ENCODE measurements around the gene GNAI3. TPM values are rescaled to one million over a fixed set of nuclear protein-coding genes. Genes with fewer than 3 reads are reported as not detected.

The GNAI3 gene
- total RNA-seq, 1 donor from 2014 or later = 4.9 TPM

DNA sequence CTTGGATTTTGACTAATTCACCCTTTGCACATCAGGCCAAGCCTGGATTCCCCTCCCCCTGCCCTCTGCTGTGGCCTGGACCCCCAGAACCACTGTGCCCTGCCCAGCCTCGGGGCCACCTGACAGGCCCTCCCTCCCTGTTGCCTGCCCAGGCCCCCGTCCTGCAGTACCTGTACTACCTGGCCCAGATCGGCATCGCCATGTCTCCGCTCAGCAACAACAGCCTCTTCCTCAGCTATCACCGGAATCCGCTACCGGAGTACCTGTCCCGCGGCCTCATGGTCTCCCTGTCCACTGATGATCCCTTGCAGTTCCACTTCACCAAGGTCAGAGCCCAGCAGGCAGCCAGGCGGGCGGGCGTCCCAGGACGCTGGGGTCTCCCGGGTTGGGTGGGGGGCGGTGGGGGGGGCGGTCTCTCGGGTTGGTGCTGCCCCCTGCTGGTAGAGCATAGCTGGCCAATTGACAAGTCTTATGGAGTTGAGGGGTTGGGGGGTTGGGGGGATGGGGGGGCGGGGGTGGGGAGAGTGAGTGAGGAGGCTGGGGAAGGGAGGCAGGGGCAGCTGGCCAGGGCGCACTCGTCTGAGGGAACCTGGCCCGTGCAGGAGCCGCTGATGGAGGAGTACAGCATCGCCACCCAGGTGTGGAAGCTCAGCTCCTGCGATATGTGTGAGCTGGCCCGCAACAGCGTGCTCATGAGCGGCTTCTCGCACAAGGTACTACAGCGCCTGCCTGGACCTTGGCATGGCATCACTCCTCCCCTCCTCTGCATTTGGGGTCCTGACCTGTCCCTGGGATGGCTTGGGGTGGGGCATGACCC, 81.9 kb downstream of the GNAI3 start:
- peaks cover 0 to 51% of the 10 kb centered on the region in 2 donors for H3K36me3 ChIP-seq
- no peak overlapping the region for H3K4me3 ChIP-seq
- no peaks in the 10 kb centered on the region for H3K27me3 ChIP-seq
- H3K4me1 ChIP-seq = peaks cover 35% of the 10 kb centered on the region
- H3K27ac ChIP-seq = peak overlapping the region; percentile 80
- TF ChIP-seq, protein P1, sequence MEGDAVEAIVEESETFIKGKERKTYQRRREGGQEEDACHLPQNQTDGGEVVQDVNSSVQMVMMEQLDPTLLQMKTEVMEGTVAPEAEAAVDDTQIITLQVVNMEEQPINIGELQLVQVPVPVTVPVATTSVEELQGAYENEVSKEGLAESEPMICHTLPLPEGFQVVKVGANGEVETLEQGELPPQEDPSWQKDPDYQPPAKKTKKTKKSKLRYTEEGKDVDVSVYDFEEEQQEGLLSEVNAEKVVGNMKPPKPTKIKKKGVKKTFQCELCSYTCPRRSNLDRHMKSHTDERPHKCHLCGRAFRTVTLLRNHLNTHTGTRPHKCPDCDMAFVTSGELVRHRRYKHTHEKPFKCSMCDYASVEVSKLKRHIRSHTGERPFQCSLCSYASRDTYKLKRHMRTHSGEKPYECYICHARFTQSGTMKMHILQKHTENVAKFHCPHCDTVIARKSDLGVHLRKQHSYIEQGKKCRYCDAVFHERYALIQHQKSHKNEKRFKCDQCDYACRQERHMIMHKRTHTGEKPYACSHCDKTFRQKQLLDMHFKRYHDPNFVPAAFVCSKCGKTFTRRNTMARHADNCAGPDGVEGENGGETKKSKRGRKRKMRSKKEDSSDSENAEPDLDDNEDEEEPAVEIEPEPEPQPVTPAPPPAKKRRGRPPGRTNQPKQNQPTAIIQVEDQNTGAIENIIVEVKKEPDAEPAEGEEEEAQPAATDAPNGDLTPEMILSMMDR (IDR thresholded peaks at IDR 0.05) = peak in 1 of 3 experiments; percentile 26
- no peak for TF ChIP-seq POLR2A (IDR thresholded peaks at IDR 0.05)
- intact Hi-C loops (cut with DNase I) = loop anchor here (10.0 kb wide), 1 partner anchor 355 kb away; the partner anchor contains the start of gene AHCYL1
- H3K9me3 ChIP-seq = no peaks in the 10 kb centered on the region
- peak; percentile 67 to 85 for DNase-seq (ENCODE audit: extremely low spot score in 2 of 2)

DNA sequence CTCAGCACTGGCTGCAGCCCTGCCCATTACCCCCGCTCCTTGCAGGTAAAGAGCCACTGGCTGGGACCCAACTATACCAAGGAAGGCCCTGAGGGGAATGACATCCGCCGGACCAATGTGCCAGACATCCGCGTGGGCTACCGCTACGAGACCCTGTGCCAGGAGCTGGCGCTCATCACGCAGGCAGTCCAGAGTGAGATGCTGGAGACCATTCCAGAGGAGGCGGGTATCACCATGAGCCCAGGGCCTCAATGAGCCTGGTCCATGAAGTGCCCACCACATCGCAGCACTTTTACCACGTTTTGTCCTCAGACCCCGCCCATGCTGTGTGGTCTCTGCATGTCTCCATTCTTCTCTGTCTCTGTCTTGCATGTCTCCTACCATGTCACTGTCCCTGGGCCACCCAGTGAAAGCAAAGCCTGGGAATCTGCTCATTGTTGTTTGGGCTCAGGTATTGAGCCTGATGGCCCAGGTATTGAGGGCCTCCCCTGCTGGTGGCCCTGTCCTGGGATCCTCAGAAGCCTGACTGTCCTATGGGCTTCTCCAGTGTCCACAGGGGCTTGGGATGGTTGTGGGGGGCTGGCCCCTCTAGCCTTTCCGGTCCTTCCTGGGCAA, 82.6 kb downstream of the GNAI3 start:
- intact Hi-C loops (cut with DNase I) = loop anchor here (10.0 kb wide), 1 partner anchor 354 kb away; the partner anchor contains the start of gene AHCYL1
- Histone ChIP-seq H3K4me1 (peaks cover 35% of the 10 kb centered on the region), H3K4me3 (no peak overlapping the region), H3K27ac (peak overlapping the region; percentile 80), H3K9me3 (no peaks in the 10 kb centered on the region), H3K27me3 (no peaks in the 10 kb centered on the region), H3K36me3 (peaks cover 0 to 50% of the 10 kb centered on the region in 2 donors)
- DNase-seq (ENCODE audit: extremely low spot score in 2 of 2) = peak; percentile 74 to 94
- no peak for TF ChIP-seq POLR2AphosphoS5 (IDR thresholded peaks at IDR 0.05; ENCODE audit: insufficient read depth in 1 of 2, low read depth in 1 of 2)
- TF ChIP-seq POLR2A (IDR thresholded peaks at IDR 0.05) = no peak
- TF ChIP-seq, protein P1 (IDR thresholded peaks at IDR 0.05) = no peak

DNA sequence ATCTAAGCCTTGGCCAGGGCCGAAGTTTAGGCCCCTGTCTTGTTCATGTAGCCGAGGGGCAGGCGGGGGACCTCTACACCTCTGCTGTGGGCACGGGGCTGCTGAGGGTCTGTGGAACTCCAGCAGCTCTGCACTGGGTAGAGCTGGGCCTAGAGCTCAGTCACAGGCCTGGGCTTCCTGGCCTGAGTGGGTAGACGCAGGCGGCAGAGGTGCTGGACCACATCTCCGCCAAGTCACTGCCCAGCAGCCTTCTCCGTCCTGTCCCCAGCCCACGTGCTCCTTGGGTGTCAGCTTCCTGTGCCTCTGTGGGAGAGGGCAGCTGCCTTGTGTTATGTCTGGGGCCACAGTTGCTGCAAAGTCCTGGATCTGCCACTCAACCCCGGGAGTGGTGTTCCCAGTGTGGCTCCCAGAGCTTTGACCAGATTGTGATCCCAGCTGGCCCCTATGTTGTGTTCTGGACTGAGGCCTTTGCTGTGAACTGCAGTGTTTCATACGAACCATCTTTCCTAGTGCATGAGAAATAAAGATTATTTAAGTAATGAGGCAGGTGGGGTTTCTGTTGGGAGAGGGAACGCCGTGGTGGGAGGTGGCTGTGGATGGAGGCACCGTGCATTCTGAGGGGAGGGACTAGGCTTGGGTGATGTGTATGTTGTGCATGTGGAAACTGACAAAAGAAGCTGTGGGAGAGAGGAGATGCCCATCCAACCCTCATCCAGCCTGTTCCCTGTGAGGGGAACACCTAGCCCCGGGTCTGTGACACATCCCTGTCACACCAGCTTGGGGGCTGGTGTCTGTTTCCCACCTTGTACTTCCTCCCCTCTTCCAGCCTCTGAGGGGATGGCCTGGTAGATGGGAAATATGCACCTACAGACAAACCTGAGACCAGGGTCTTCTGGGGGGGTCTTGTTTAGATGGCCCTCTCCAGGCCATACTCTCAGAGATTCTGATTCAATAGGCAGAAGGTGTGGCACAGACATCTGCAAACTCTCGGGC, 83.4 kb downstream of the GNAI3 start:
- intact Hi-C loops (cut with DNase I) = loop anchor here (10.0 kb wide), 1 partner anchor 353 kb away; the partner anchor contains the start of gene AHCYL1
- peaks cover 39% of the 10 kb centered on the region for H3K4me1 ChIP-seq
- no peak overlapping the region for H3K4me3 ChIP-seq
- no peaks in the 10 kb centered on the region for H3K9me3 ChIP-seq
- DNase-seq (ENCODE audit: extremely low spot score in 2 of 2) = peak; percentile 81 to 90
- peak overlapping the region; percentile 80 for H3K27ac ChIP-seq
- TF ChIP-seq POLR2AphosphoS5 (IDR thresholded peaks at IDR 0.05; ENCODE audit: insufficient read depth in 1 of 2, low read depth in 1 of 2) = no peak
- TF ChIP-seq, protein P1 (IDR thresholded peaks at IDR 0.05) = no peak
- TF ChIP-seq POLR2A (IDR thresholded peaks at IDR 0.05) = no peak
- H3K36me3 ChIP-seq = peaks cover 0 to 42% of the 10 kb centered on the region in 2 donors
- H3K27me3 ChIP-seq = no peaks in the 10 kb centered on the region

DNA sequence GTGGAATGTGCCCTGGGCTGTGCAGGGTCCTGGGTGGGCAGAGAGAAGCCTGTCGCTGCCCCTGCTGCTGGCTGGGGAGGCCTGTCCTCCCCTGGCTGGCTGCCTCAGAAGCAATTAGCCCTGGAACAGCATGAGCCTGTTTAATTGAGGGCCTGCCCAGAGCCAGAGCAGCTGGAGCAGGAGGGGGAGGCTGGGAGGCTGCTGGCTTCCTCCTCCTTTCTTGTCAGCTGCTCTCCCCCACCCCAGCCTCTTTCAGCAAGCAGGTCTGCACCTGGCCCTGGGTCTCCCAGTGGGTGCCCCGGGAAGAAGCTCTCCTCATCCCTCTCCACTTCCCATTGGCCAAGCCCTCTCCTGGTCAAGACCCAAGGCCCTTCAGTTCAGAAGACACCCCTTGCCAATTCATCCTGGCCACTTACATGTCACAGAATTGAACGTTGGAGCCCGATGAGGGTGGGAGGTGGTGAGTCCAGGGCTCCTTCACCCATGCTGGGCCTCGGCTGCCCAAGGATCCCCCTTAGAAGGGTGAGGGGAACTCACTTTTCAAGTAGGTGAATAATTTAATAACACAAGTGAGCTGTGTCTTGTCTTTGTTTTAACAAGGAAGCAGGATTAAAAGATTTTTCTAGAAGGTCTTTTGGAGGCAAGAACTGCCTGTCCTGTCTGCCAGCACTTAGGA, 84.4 kb downstream of the GNAI3 start:
- Histone ChIP-seq H3K4me1 (peaks cover 40% of the 10 kb centered on the region), H3K27ac (peak overlapping the region; percentile 80), H3K36me3 (peaks cover 0 to 35% of the 10 kb centered on the region in 2 donors), H3K27me3 (no peaks in the 10 kb centered on the region), H3K9me3 (no peaks in the 10 kb centered on the region), H3K4me3 (no peak overlapping the region)
- DNase-seq (ENCODE audit: extremely low spot score in 2 of 2) = peak; percentile 88 to 92
- TF ChIP-seq POLR2A (IDR thresholded peaks at IDR 0.05) = no peak
- peak in 1 of 2 donors; percentile 80 for TF ChIP-seq POLR2AphosphoS5 (IDR thresholded peaks at IDR 0.05; ENCODE audit: insufficient read depth in 1 of 2, low read depth in 1 of 2)
- intact Hi-C loops (cut with DNase I) = loop anchor here (10.0 kb wide), 1 partner anchor 352 kb away; the partner anchor contains the start of gene AHCYL1

Data from vagina (tissue), 2 donors.